ENCODE results near the gene USHBP1. TPM values are rescaled to one million over a fixed set of nuclear protein-coding genes. Genes with fewer than 3 reads are reported as not detected.

The USHBP1 gene
- total RNA-seq, 1 donor from 2014 or later = 0.28 TPM

- H3K27me3 Mint-ChIP-seq (ENCODE audit: insufficient read depth, low read depth) = peaks cover 8% of the 10 kb centered on the region
- H3K27me3 ChIP-seq = no peaks in the 10 kb centered on the region
- peak overlapping the region; percentile 58 for H2AFZ ChIP-seq (replicated peaks)
- peaks cover 36% of the 10 kb centered on the region for H3K79me2 ChIP-seq (ENCODE audit: low read depth)
- H3K4me1 ChIP-seq = peaks cover 17% of the 10 kb centered on the region
- no peaks in the 10 kb centered on the region for H3K9me3 Mint-ChIP-seq
- no peak overlapping the region for H3K9ac ChIP-seq
- no peaks in the 10 kb centered on the region for H3K9me3 ChIP-seq (ENCODE audit: low read depth)
- H3K36me3 Mint-ChIP-seq = peaks cover 17% of the 10 kb centered on the region
- H3K27ac Mint-ChIP-seq = no peak overlapping the region
- H3K4me2 ChIP-seq = peak overlapping the region; percentile 87
- H3K36me3 ChIP-seq = no peaks in the 10 kb centered on the region
- peak overlapping the region; percentile 80 for H3K4me3 ChIP-seq
- peak; percentile 53 for TF ChIP-seq CTCF (IDR thresholded peaks at IDR 0.05)
- no peak for TF ChIP-seq EZH2phosphoT487 (IDR thresholded peaks at IDR 0.05)
- TF ChIP-seq EZH2 (IDR thresholded peaks at IDR 0.05) = peak; percentile 29
- H3K4me1 Mint-ChIP-seq = peaks cover 11% of the 10 kb centered on the region
- DNase-seq (ENCODE audit: low spot score) = peak; percentile 91
- peaks cover 38% of the 10 kb centered on the region for H4K20me1 ChIP-seq (ENCODE audit: low read depth)
- H3K4me3 Mint-ChIP-seq = peak overlapping the region; percentile 76
- peaks cover 46% of the 10 kb centered on the region for H3F3A ChIP-seq (ENCODE audit: low read depth)
- H3K27ac ChIP-seq = peak overlapping the region; percentile 56
Measured at GRCh38 chr19:17235300-17235970, 29.1 kb downstream of the USHBP1 start.

- Histone ChIP-seq H3K4me3 (peak overlapping the region; percentile 80), H3K79me2 (ENCODE audit: low read depth) (peaks cover 36% of the 10 kb centered on the region), H3K4me1 (peaks cover 17% of the 10 kb centered on the region), H2AFZ (replicated peaks) (no peak overlapping the region), H3K27ac (no peak overlapping the region), H3K9me3 (ENCODE audit: low read depth) (no peaks in the 10 kb centered on the region), H3K4me2 (peak overlapping the region; percentile 87), H3K9ac (no peak overlapping the region), H3K36me3 (no peaks in the 10 kb centered on the region), H3F3A (ENCODE audit: low read depth) (peaks cover 46% of the 10 kb centered on the region), H3K27me3 (no peaks in the 10 kb centered on the region), H4K20me1 (ENCODE audit: low read depth) (peaks cover 34% of the 10 kb centered on the region)
- Mint-ChIP-seq H3K36me3 (peaks cover 18% of the 10 kb centered on the region), H3K4me1 (peaks cover 11% of the 10 kb centered on the region), H3K9me3 (no peaks in the 10 kb centered on the region), H3K27me3 (ENCODE audit: insufficient read depth, low read depth) (peaks cover 8% of the 10 kb centered on the region), H3K4me3 (peak overlapping the region; percentile 76), H3K27ac (no peak overlapping the region)
- TF ChIP-seq EZH2 (IDR thresholded peaks at IDR 0.05) (no peak), CTCF (IDR thresholded peaks at IDR 0.05) (no peak), EZH2phosphoT487 (IDR thresholded peaks at IDR 0.05) (no peak)
- DNase-seq (ENCODE audit: low spot score) = peak; percentile 76
Measured at GRCh38 chr19:17234911-17235299, 29.6 kb downstream of the USHBP1 start.

GRCh38 chr19:17232258-17232657, 32.3 kb downstream of the USHBP1 start:
- H3K27ac ChIP-seq = no peak overlapping the region
- no peak overlapping the region for H3K4me3 ChIP-seq
- peaks cover 20% of the 10 kb centered on the region for H3K4me1 ChIP-seq
- H3K9ac ChIP-seq = no peak overlapping the region
- Mint-ChIP-seq H3K4me1 (peaks cover 11% of the 10 kb centered on the region), H3K27ac (no peak overlapping the region), H3K36me3 (peaks cover 15% of the 10 kb centered on the region), H3K27me3 (ENCODE audit: insufficient read depth, low read depth) (peaks cover 10% of the 10 kb centered on the region), H3K4me3 (no peak overlapping the region), H3K9me3 (no peaks in the 10 kb centered on the region)
- no peak for TF ChIP-seq EZH2phosphoT487 (IDR thresholded peaks at IDR 0.05)
- TF ChIP-seq EZH2 (IDR thresholded peaks at IDR 0.05) = no peak
- no peak for TF ChIP-seq CTCF (IDR thresholded peaks at IDR 0.05)
- no peaks in the 10 kb centered on the region for H3K36me3 ChIP-seq
- H3K9me3 ChIP-seq (ENCODE audit: low read depth) = no peaks in the 10 kb centered on the region
- peaks cover 49% of the 10 kb centered on the region for H3F3A ChIP-seq (ENCODE audit: low read depth)
- no peak for DNase-seq (ENCODE audit: low spot score)
- H2AFZ ChIP-seq (replicated peaks) = no peak overlapping the region
- H3K4me2 ChIP-seq = no peak overlapping the region
- H3K79me2 ChIP-seq (ENCODE audit: low read depth) = peaks cover 36% of the 10 kb centered on the region
- H3K27me3 ChIP-seq = no peaks in the 10 kb centered on the region
- H4K20me1 ChIP-seq (ENCODE audit: low read depth) = peaks cover 30% of the 10 kb centered on the region
